ENCODE results near the gene P3H3. TPM values are rescaled to one million over a fixed set of nuclear protein-coding genes. Genes with fewer than 3 reads are reported as not detected.

The P3H3 gene
- total RNA-seq, 2 donors from 2014 or later, result 25.7 to 28.8 TPM

DNA sequence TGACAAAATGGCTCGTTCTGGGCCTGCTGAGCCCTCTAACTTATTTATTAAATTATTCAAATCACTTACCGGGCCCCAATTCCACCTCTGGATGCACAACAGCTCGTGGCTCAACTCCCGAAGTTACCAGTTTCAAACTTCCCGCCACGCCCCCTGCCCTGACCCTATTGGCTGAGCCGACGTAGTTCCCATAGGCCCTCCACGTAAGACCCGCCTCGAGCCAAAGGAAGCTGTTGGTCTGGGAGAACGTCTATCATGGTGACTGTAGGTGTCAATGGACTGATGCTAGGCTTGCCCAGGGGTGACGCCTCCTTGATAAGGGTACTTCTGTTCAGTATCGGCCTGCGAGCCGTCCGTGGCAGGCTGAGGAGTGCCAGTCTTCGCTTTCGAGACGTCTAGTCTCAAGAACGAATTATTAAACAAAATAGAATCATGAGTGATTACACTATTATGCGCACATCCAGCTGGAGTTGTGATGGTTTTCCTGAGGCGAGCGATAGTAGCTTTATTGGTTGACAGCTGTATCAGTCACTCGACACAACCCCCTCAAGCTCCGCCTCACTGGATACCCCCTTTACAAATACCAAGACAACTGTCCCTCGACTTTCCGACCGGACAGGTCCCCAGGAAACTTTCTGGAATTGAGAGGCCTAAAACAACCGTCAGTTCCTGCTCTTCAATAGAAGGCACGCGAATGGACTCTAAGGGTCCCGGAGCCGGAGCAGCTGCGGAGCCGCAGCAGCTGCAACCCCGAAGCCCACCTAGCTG, 23.1 kb downstream of the P3H3 start, which contains the start of gene CDCA3:
Gene CDCA3 (minus strand): TSS at position 134 of the 768 bp plus-strand sequence. CDS start 334 bp downstream, outside the sequence.
- Histone ChIP-seq H3K9me3 (no peaks in the 10 kb centered on the region), H3K36me3 (no peaks in the 10 kb centered on the region), H3K27ac (peak within 1 kb of the TSS; percentile 83 to 95), H3K4me3 (peak within 1 kb of the TSS; percentile 38 to 76), H3K27me3 (replicated peaks; ENCODE audit: insufficient read depth) (no peaks in the 10 kb centered on the region), H3K4me1 (replicated peaks) (peaks cover 12% of the 10 kb centered on the region)
- WGBS, result under 1% methylated on average over 37 of the region's 37 CpGs
- TF ChIP-seq POLR2AphosphoS5 (IDR thresholded peaks at IDR 0.05) (peak; percentile 93), POLR2A (IDR thresholded peaks at IDR 0.05) (peak; percentile 53), CTCF (IDR thresholded peaks at IDR 0.05) (peak in 2 of 4 experiments; percentile 2 to 3)
- DNase-seq (ENCODE audit: low spot score), result peak; percentile 94
- intact Hi-C loops (cut with DNase I), result no loop called here

- Histone ChIP-seq H3K36me3 (peaks cover 0 to 5% of the 10 kb centered on the region in 2 donors), H3K27me3 (replicated peaks; ENCODE audit: insufficient read depth) (no peaks in the 10 kb centered on the region), H3K27ac (peak within 1 kb of the TSS; percentile 83 to 95), H3K4me3 (peak within 1 kb of the TSS; percentile 38 to 76), H3K9me3 (no peaks in the 10 kb centered on the region), H3K4me1 (replicated peaks) (peaks cover 12% of the 10 kb centered on the region)
- intact Hi-C loops (cut with DNase I), result no loop called here
- TF ChIP-seq CTCF (IDR thresholded peaks at IDR 0.05) (peak in 2 of 4 experiments; percentile 41 to 42), POLR2AphosphoS5 (IDR thresholded peaks at IDR 0.05) (peak; percentile 92), POLR2A (IDR thresholded peaks at IDR 0.05) (peak; percentile 23)
- peak; percentile 99 for DNase-seq (ENCODE audit: low spot score)
- under 1% methylated on average over 58 of the region's 65 CpGs for WGBS
These were observed 23.9 kb downstream of the P3H3 start, which contains the start of gene USP5 for GRCh38 chr12:6851921-6852650. Gene USP5 (plus strand): TSS chr12:6852150. CDS start chr12:6852180, 30 bp downstream.

DNA sequence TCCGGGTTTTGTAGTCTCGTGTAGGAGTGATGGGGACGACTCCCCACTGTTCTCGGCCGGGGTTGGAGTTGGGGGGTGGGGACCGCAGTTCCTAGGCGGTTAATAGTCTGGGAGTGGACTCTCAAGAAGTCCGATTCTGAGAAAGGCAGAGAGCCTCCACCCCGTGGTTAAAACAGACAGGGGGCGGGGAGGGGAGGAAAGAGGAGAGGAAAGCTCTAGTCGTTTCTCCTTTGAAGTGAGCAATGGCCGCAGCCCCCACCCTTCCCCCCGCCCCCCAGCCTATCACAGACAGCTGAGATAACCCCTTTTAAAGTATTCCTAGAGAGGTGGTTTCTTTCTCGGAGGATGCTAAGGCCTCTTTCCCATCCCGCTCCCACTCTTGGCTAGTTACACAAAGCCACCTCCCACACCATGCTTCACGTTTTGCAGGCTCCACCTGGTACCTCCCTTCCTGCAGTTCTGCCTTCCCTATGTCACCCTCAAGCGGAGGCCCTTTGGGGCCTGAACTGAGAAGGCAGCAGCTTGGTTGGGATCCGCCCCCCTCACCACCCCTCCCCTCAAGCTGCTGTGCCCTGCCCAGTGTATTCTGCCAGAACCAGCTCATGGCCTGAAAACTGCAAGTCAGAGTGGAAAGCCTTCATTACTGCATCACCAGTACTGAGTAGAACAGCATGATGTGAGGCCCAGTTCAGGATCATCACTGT, 24.6 kb downstream of the P3H3 start:
- WGBS, result 2% methylated on average over 18 of the region's 18 CpGs
- Histone ChIP-seq H3K27ac (peak overlapping the region; percentile 66 to 83), H3K9me3 (no peaks in the 10 kb centered on the region), H3K27me3 (replicated peaks; ENCODE audit: insufficient read depth) (no peaks in the 10 kb centered on the region), H3K4me3 (peak overlapping the region; percentile 38 to 76), H3K4me1 (replicated peaks) (peaks cover 12% of the 10 kb centered on the region), H3K36me3 (peaks cover 0 to 11% of the 10 kb centered on the region in 2 donors)
- no peak for DNase-seq (ENCODE audit: low spot score)
- TF ChIP-seq POLR2A (IDR thresholded peaks at IDR 0.05) (no peak), POLR2AphosphoS5 (IDR thresholded peaks at IDR 0.05) (no peak), CTCF (IDR thresholded peaks at IDR 0.05) (no peak)
- intact Hi-C loops (cut with DNase I), result no loop called here

DNA sequence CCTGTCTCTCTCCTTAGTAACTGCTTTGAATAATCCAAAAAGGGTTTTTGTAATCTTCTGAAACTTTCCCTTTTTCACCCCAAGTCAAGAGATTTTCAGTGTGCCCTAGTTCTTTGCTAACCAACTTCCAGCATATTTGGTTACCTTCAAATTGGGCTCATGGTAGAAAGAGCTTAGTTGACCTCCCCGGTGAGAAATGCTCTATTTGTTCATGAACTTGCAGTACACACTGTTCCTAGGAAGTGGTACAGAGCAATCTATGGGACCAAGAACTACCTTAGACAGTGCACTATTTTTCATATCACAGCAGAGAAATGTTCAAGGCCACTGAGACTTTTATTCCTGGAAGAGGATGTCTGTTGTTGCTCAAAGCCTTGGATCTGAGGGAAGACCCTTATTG, 25.4 kb downstream of the P3H3 start:
- Histone ChIP-seq H3K27ac (peak overlapping the region in 1 of 2 donors; percentile 66), H3K27me3 (replicated peaks; ENCODE audit: insufficient read depth) (no peaks in the 10 kb centered on the region), H3K9me3 (no peaks in the 10 kb centered on the region), H3K36me3 (peaks cover 0 to 11% of the 10 kb centered on the region in 2 donors), H3K4me1 (replicated peaks) (peaks cover 12% of the 10 kb centered on the region), H3K4me3 (no peak overlapping the region)
- DNase-seq (ENCODE audit: low spot score), result no peak
- WGBS, result 52% methylated on average over 1 of the region's 1 CpG
- TF ChIP-seq CTCF (IDR thresholded peaks at IDR 0.05) (no peak), POLR2A (IDR thresholded peaks at IDR 0.05) (no peak), POLR2AphosphoS5 (IDR thresholded peaks at IDR 0.05) (no peak)
- intact Hi-C loops (cut with DNase I), result no loop called here
